HG03558 (cell line): ENCODE data around the gene SYNPO2L.
A peak's percentile ranks its signal among the peaks of the same experiment; 100 is the strongest.
"Not testable (repeated sequence)": the region's sequence is repeated elsewhere in the genome, so short reads cannot be mapped to it uniquely, and the experiment has no call there.

ENCODE experiments used
- ATAC-seq: cut with Tn5 transposase; IDR thresholded peaks from one replicate; pipeline ENCODE4 v1.9.1; 2021; ENCODE audit warnings: moderate number of reproducible peaks; ENCODE audit not compliant: unreplicated experiment; ENCODE audit errors: extremely low read depth

Gene SYNPO2L

GRCh38 chr10:73625884-73626752 is 29.7 kb downstream of the SYNPO2L start:
- ATAC-seq = peak; percentile 92

- ATAC-seq = no peak
Measured at GRCh38 chr10:73625004-73625883, 30.6 kb downstream of the SYNPO2L start.

GRCh38 chr10:73623056-73623455 is 32.8 kb downstream of the SYNPO2L start:
- no peak for ATAC-seq

- not testable (repeated sequence) for ATAC-seq
Measured at GRCh38 chr10:73620974-73621373, 34.9 kb downstream of the SYNPO2L start.

- not testable (repeated sequence) for ATAC-seq
Measured at GRCh38 chr10:73617143-73617542, 38.7 kb downstream of the SYNPO2L start.

GRCh38 chr10:73614720-73615119 is 41.1 kb downstream of the SYNPO2L start:
- no peak for ATAC-seq

- no peak for ATAC-seq
Measured at GRCh38 chr10:73609116-73609515, 46.7 kb downstream of the SYNPO2L start.

- ATAC-seq = no peak
Measured at GRCh38 chr10:73601486-73601921, 54.3 kb downstream of the SYNPO2L start.

GRCh38 chr10:73597346-73597745 is 58.5 kb downstream of the SYNPO2L start:
- ATAC-seq = no peak
